ENCODE data around the gene ORC1.

DNA sequence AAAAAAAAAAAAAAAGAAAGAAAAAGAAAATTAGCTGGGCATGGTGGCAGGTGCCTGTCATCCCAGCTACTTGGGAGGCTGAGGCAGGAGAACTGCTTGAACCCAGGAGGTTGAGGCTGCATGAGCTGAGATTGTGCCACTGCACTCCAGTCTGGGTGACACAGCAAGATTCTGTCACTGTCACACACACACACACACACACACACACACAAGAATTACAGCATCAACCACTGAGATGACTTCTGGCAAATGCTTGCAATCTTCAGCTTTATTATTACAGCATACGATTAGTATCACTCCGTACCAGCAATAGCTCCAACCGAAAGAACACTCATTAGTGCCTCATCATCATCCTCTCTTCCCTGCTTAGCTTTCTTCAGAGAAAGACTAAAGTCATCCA lies 4.6 kb downstream of the ORC1 start:
- TF ChIP-seq, protein P1, sequence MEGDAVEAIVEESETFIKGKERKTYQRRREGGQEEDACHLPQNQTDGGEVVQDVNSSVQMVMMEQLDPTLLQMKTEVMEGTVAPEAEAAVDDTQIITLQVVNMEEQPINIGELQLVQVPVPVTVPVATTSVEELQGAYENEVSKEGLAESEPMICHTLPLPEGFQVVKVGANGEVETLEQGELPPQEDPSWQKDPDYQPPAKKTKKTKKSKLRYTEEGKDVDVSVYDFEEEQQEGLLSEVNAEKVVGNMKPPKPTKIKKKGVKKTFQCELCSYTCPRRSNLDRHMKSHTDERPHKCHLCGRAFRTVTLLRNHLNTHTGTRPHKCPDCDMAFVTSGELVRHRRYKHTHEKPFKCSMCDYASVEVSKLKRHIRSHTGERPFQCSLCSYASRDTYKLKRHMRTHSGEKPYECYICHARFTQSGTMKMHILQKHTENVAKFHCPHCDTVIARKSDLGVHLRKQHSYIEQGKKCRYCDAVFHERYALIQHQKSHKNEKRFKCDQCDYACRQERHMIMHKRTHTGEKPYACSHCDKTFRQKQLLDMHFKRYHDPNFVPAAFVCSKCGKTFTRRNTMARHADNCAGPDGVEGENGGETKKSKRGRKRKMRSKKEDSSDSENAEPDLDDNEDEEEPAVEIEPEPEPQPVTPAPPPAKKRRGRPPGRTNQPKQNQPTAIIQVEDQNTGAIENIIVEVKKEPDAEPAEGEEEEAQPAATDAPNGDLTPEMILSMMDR (conservative IDR thresholded peaks at IDR 0.05): no peak
- TF ChIP-seq ZFX (IDR thresholded peaks at IDR 0.05): no peak
